Fibroblast of mammary gland (primary cell): ENCODE measurements around the gene ANKRD23.
"Not testable (repeated sequence)": the region's sequence is repeated elsewhere in the genome, so short reads cannot be mapped to it uniquely, and the experiment has no call there.

Experiments used
- DNase-seq: peaks from one replicate; pipeline ENCODE4 v3.0.0-alpha.2; 2010; ENCODE audit warnings: low read depth
- H3K4me3 ChIP-seq: 2 replicates; pipeline ENCODE4 v1.5.1; 2011; ENCODE audit warnings: low read depth, mild to moderate bottlenecking, low read length, moderate library complexity; ENCODE audit not compliant: control insufficient read depth
- CTCF ChIP-seq: conservative IDR thresholded peaks from 2 replicates; pipeline ENCODE4 v1.5.1; 2011; ENCODE audit warnings: low read depth, low read length, inconsistent platforms; ENCODE audit not compliant: control insufficient read depth, insufficient read depth

The ANKRD23 gene

GRCh38 chr2:96843538-96844268 is at the start of gene ANKRD23:
Gene ANKRD23, minus strand, starts transcription at chr2:96844021. Its CDS starts 29 bp downstream, at chr2:96843992.
- TF ChIP-seq CTCF = no peak
- DNase-seq = no peak
- no peak within 1 kb of the TSS for H3K4me3 ChIP-seq

- H3K4me3 ChIP-seq = no peak overlapping the region
- TF ChIP-seq CTCF = no peak
- DNase-seq = no peak
Observed at GRCh38 chr2:96891591-96892333, 47.9 kb upstream of the ANKRD23 start.

GRCh38 chr2:96890726-96891385 is 47.0 kb upstream of the ANKRD23 start:
- no peak for DNase-seq
- no peak overlapping the region for H3K4me3 ChIP-seq

GRCh38 chr2:96890252-96890651 is 46.4 kb upstream of the ANKRD23 start:
- TF ChIP-seq CTCF = no peak
- H3K4me3 ChIP-seq = no peak overlapping the region
- no peak for DNase-seq

More at GRCh38 chr2:96890726-96891385, 47.0 kb upstream of the ANKRD23 start:
- TF ChIP-seq CTCF = no peak

GRCh38 chr2:96889502-96889901 is 45.7 kb upstream of the ANKRD23 start:
- H3K4me3 ChIP-seq, DNase-seq: not testable (repeated sequence)

GRCh38 chr2:96888072-96889011 is 44.5 kb upstream of the ANKRD23 start:
- no peak for TF ChIP-seq CTCF
- no peak overlapping the region for H3K4me3 ChIP-seq
- no peak for DNase-seq
